KMS-11 (cell line): Measurements from ENCODE around the gene SETMAR.
"Not testable (repeated sequence)": the region's sequence is repeated elsewhere in the genome, so short reads cannot be mapped to it uniquely, and the experiment has no call there.

Experiments
- H2AFZ ChIP-seq: fragments of 200-600 bp; sonication (generic); 2 replicates; pipeline ENCODE4 v1.6.1; 2016; ENCODE audit warnings: antibody characterized with exemption, mixed run types, low read depth
- H3K27ac ChIP-seq: fragments of 200-600 bp; sonication (generic); 2 replicates; pipeline ENCODE4 v1.6.1; 2016; ENCODE audit warnings: mild to moderate bottlenecking, mixed run types
- H3K27me3 ChIP-seq: fragments of 200-600 bp; sonication (generic); 2 replicates; pipeline ENCODE4 v1.6.1; 2017; ENCODE audit warnings: mild to moderate bottlenecking, low read depth, mixed run types, moderate library complexity; ENCODE audit not compliant: insufficient read depth
- H3K36me3 ChIP-seq: fragments of 200-600 bp; sonication (generic); 2 replicates; pipeline ENCODE4 v1.6.1; 2017; ENCODE audit warnings: mild to moderate bottlenecking, mixed run types; ENCODE audit not compliant: insufficient read depth
- H3K4me1 ChIP-seq: fragments of 200-600 bp; sonication (generic); 2 replicates; pipeline ENCODE4 v1.6.1; 2016; ENCODE audit warnings: mild to moderate bottlenecking, low read depth, mixed run types; ENCODE audit not compliant: poor library complexity, severe bottlenecking
- H3K4me2 ChIP-seq: fragments of 200-600 bp; sonication (generic); 2 replicates; pipeline ENCODE4 v1.7.0; 2016; ENCODE audit warnings: mild to moderate bottlenecking, mixed run types
- H3K4me3 ChIP-seq: fragments of 200-600 bp; sonication (generic); IDR thresholded peaks from 2 replicates; pipeline ENCODE4 v1.6.1; 2017; ENCODE audit warnings: low read depth, low read length, mixed read lengths; ENCODE audit not compliant: insufficient read depth
- H3K79me2 ChIP-seq: fragments of 200-600 bp; sonication (generic); 2 replicates; pipeline ENCODE4 v1.6.1; 2016; ENCODE audit warnings: low read depth, mixed run types; ENCODE audit not compliant: insufficient read depth
- H3K9ac ChIP-seq: fragments of 200-600 bp; sonication (generic); 2 replicates; pipeline ENCODE4 v1.6.1; 2016; ENCODE audit warnings: mild to moderate bottlenecking, mixed run types
- H4K20me1 ChIP-seq: fragments of 200-600 bp; sonication (generic); 2 replicates; pipeline ENCODE4 v1.6.1; 2016; ENCODE audit warnings: mild to moderate bottlenecking, mixed run types; ENCODE audit not compliant: insufficient read depth
- CTCF ChIP-seq: fragments of 200-600 bp; sonication (generic); conservative IDR thresholded peaks from 2 replicates; pipeline ENCODE4 v1.6.1; 2017; ENCODE audit warnings: low read depth, mild to moderate bottlenecking, antibody characterized with exemption, low read length, moderate library complexity, mixed read lengths

Gene SETMAR

GRCh38 chr3:4326868-4327267 is 23.7 kb downstream of the SETMAR start:
- no peaks in the 10 kb centered on the region for H3K36me3 ChIP-seq
- no peak for TF ChIP-seq CTCF
- H3K4me3 ChIP-seq, result no peak overlapping the region
- no peak overlapping the region for H3K27ac ChIP-seq
- H3K9ac ChIP-seq, result no peak overlapping the region
- no peak overlapping the region for H2AFZ ChIP-seq
- no peaks in the 10 kb centered on the region for H3K27me3 ChIP-seq
- no peak overlapping the region for H3K4me2 ChIP-seq
- no peaks in the 10 kb centered on the region for H3K79me2 ChIP-seq
- H4K20me1 ChIP-seq, result no peaks in the 10 kb centered on the region
- no peaks in the 10 kb centered on the region for H3K4me1 ChIP-seq

GRCh38 chr3:4329806-4330205 is 26.6 kb downstream of the SETMAR start:
- not testable (repeated sequence) for H2AFZ ChIP-seq, H3K4me3 ChIP-seq, H3K4me2 ChIP-seq, H3K4me1 ChIP-seq, H3K27me3 ChIP-seq, H3K36me3 ChIP-seq, H3K9ac ChIP-seq, H3K27ac ChIP-seq, H4K20me1 ChIP-seq, H3K79me2 ChIP-seq

GRCh38 chr3:4332111-4332510 is 28.9 kb downstream of the SETMAR start:
- no peak overlapping the region for H3K4me2 ChIP-seq
- no peaks in the 10 kb centered on the region for H3K27me3 ChIP-seq
- no peak overlapping the region for H3K27ac ChIP-seq
- H3K36me3 ChIP-seq, result no peaks in the 10 kb centered on the region
- no peak overlapping the region for H3K9ac ChIP-seq
- H3K4me1 ChIP-seq, result no peaks in the 10 kb centered on the region
- H3K79me2 ChIP-seq, result no peaks in the 10 kb centered on the region
- H3K4me3 ChIP-seq, result no peak overlapping the region
- H2AFZ ChIP-seq, result no peak overlapping the region
- TF ChIP-seq CTCF, result no peak
- H4K20me1 ChIP-seq, result no peaks in the 10 kb centered on the region

GRCh38 chr3:4332574-4332973 is 29.4 kb downstream of the SETMAR start:
- Histone ChIP-seq H3K4me3 (no peak overlapping the region), H3K36me3 (no peaks in the 10 kb centered on the region), H3K4me1 (no peaks in the 10 kb centered on the region), H3K27me3 (no peaks in the 10 kb centered on the region), H3K79me2 (no peaks in the 10 kb centered on the region), H2AFZ (no peak overlapping the region), H3K27ac (no peak overlapping the region), H4K20me1 (no peaks in the 10 kb centered on the region), H3K9ac (no peak overlapping the region), H3K4me2 (no peak overlapping the region)
- TF ChIP-seq CTCF, result no peak

GRCh38 chr3:4332991-4333390 is 29.8 kb downstream of the SETMAR start:
- H3K36me3 ChIP-seq, result no peaks in the 10 kb centered on the region

More at GRCh38 chr3:4332991-4333390, 29.8 kb downstream of the SETMAR start:
- no peak overlapping the region for H3K9ac ChIP-seq
- TF ChIP-seq CTCF, result no peak
- H3K4me3 ChIP-seq, result no peak overlapping the region
- no peak overlapping the region for H3K4me2 ChIP-seq
- no peak overlapping the region for H3K27ac ChIP-seq
- H3K27me3 ChIP-seq, result no peaks in the 10 kb centered on the region
- H2AFZ ChIP-seq, result no peak overlapping the region
- H4K20me1 ChIP-seq, result no peaks in the 10 kb centered on the region
- H3K4me1 ChIP-seq, result no peaks in the 10 kb centered on the region
- H3K79me2 ChIP-seq, result no peaks in the 10 kb centered on the region
